WTC11 (cell line): Measurements from ENCODE around the gene FREY1. TPM values are rescaled to one million over a fixed set of nuclear protein-coding genes. Genes with fewer than 3 reads are reported as not detected.

Experiments used
- ATAC-seq: fragments of 200-7000 bp; cut with Tn5 transposase; 2 replicates; pipeline ENCODE4 v1.10.0; 2021; ENCODE audit warnings: mild to moderate bottlenecking, moderate library complexity
- CTCF ChIA-PET: fragments of 300-600 bp; sonication (Branson Sonifier 250); formaldehyde crosslinking; loops from one replicate; lab custom pipeline; 2021; ENCODE audit warnings: antibody characterized with exemption; lab: Charles Lee
- POLR2A ChIA-PET: fragments of 350-600 bp; sonication (Branson Sonifier 250); formaldehyde crosslinking; loops from one replicate; lab custom pipeline; 2021; ENCODE audit warnings: antibody characterized with exemption; lab: Charles Lee
- DNase-seq: peaks from one replicate; pipeline ENCODE4 v3.0.0; 2021; ENCODE audit warnings: low spot score
- H3K27ac Mint-ChIP-seq: 2 replicates; pipeline ENCODE4 v1.8.0; 2021; ENCODE audit warnings: mixed read lengths
- H3K27me3 Mint-ChIP-seq: 2 replicates; pipeline ENCODE4 v1.8.0; 2021; ENCODE audit warnings: low read depth, mild to moderate bottlenecking, moderate library complexity, mixed read lengths
- H3K36me3 Mint-ChIP-seq: 2 replicates; pipeline ENCODE4 v1.8.0; 2021; ENCODE audit warnings: mixed read lengths
- H3K4me1 Mint-ChIP-seq: 2 replicates; pipeline ENCODE4 v1.8.0; 2022; ENCODE audit warnings: mixed read lengths
- H3K4me3 Mint-ChIP-seq: 2 replicates; pipeline ENCODE4 v1.8.0; 2021; ENCODE audit warnings: mild to moderate bottlenecking, moderate library complexity, mixed read lengths
- H3K9me3 Mint-ChIP-seq: 2 replicates; pipeline ENCODE4 v1.8.0; 2021; ENCODE audit warnings: mixed read lengths
- ATF1 ChIP-seq: sonication (generic); formaldehyde crosslinking; IDR thresholded peaks from 2 replicates; pipeline ENCODE4 v1.8.1; 2023; ENCODE audit warnings: mild to moderate bottlenecking, moderate library complexity, missing genetic modification reagents
- CBFB ChIP-seq: sonication (generic); formaldehyde crosslinking; IDR thresholded peaks from 2 replicates; pipeline ENCODE4 v1.8.1; 2022; ENCODE audit warnings: mild to moderate bottlenecking, low read depth, missing genetic modification reagents
- CDX4 ChIP-seq: fragments of 250-450 bp; sonication (Bioruptor Pico); IDR thresholded peaks from 2 replicates; pipeline ENCODE4 v1.9.0; 2021; ENCODE audit warnings: moderate library complexity, mild to moderate bottlenecking, inconsistent platforms, borderline replicate concordance
- CREB1 ChIP-seq: sonication (generic); formaldehyde crosslinking; IDR thresholded peaks from 2 replicates; pipeline ENCODE4 v1.8.0; 2023; ENCODE audit warnings: mild to moderate bottlenecking, missing genetic modification reagents
- CTCF ChIP-seq: fragments of 200-600 bp; IDR thresholded peaks from 2 replicates; pipeline ENCODE4 v1.8.0; 2022; ENCODE audit warnings: antibody characterized with exemption
- E2F1 ChIP-seq: sonication (generic); formaldehyde crosslinking; IDR thresholded peaks from 2 replicates; pipeline ENCODE4 v1.8.0; 2022; ENCODE audit warnings: mild to moderate bottlenecking, missing genetic modification reagents
- E2F4 ChIP-seq: sonication (generic); formaldehyde crosslinking; IDR thresholded peaks from 2 replicates; pipeline ENCODE4 v1.8.1; 2022; ENCODE audit warnings: low read depth, mild to moderate bottlenecking, moderate library complexity, missing genetic modification reagents, borderline replicate concordance
- E2F5 ChIP-seq: sonication (generic); formaldehyde crosslinking; IDR thresholded peaks from 2 replicates; pipeline ENCODE4 v1.8.1; 2022; ENCODE audit warnings: mild to moderate bottlenecking, moderate library complexity, missing genetic modification reagents
- ESRRA ChIP-seq: sonication (generic); formaldehyde crosslinking; IDR thresholded peaks from 2 replicates; pipeline ENCODE4 v1.8.1; 2022; ENCODE audit warnings: mild to moderate bottlenecking, missing genetic modification reagents, borderline replicate concordance
- HMGA2 ChIP-seq: fragments of 250-450 bp; sonication (Bioruptor Pico); IDR thresholded peaks from 2 replicates; pipeline ENCODE4 v1.4.0; 2021; ENCODE audit warnings: mild to moderate bottlenecking, moderate library complexity
- MAX ChIP-seq: sonication (generic); formaldehyde crosslinking; IDR thresholded peaks from 2 replicates; pipeline ENCODE4 v1.8.0; 2022; ENCODE audit warnings: mild to moderate bottlenecking, missing genetic modification reagents
- MXD4 ChIP-seq: fragments of 250-450 bp; sonication (Bioruptor Pico); IDR thresholded peaks from 2 replicates; pipeline ENCODE4 v1.8.0; 2021; ENCODE audit warnings: mild to moderate bottlenecking, moderate library complexity, borderline replicate concordance
- NR1H2 ChIP-seq: sonication (generic); formaldehyde crosslinking; IDR thresholded peaks from 2 replicates; pipeline ENCODE4 v1.9.0; 2021; ENCODE audit warnings: mild to moderate bottlenecking, moderate library complexity, missing genetic modification reagents
- NR2C2 ChIP-seq: sonication (generic); formaldehyde crosslinking; IDR thresholded peaks from 2 replicates; pipeline ENCODE4 v1.8.0; 2022; ENCODE audit warnings: mild to moderate bottlenecking, missing genetic modification reagents
- RORB ChIP-seq: fragments of 250-450 bp; sonication (Bioruptor Pico); IDR thresholded peaks from 2 replicates; pipeline ENCODE4 v1.9.0; 2021; ENCODE audit warnings: mild to moderate bottlenecking
- SMAD4 ChIP-seq: sonication (generic); formaldehyde crosslinking; IDR thresholded peaks from 2 replicates; pipeline ENCODE4 v1.8.0; 2022; ENCODE audit warnings: mild to moderate bottlenecking, missing genetic modification reagents
- SOX15 ChIP-seq: fragments of 250-450 bp; sonication (Bioruptor Pico); IDR thresholded peaks from 2 replicates; pipeline ENCODE4 v1.9.0; 2021; ENCODE audit warnings: mild to moderate bottlenecking
- TP53 ChIP-seq: sonication (generic); formaldehyde crosslinking; IDR thresholded peaks from 2 replicates; pipeline ENCODE4 v1.8.1; 2023; ENCODE audit warnings: mild to moderate bottlenecking, missing genetic modification reagents
- USF2 ChIP-seq: sonication (generic); formaldehyde crosslinking; IDR thresholded peaks from 2 replicates; pipeline ENCODE4 v1.8.1; 2023; ENCODE audit warnings: mild to moderate bottlenecking, missing genetic modification reagents, moderate library complexity
- ZBTB43 ChIP-seq: sonication (generic); formaldehyde crosslinking; IDR thresholded peaks from 2 replicates; pipeline ENCODE4 v1.8.1; 2023; ENCODE audit warnings: mild to moderate bottlenecking, missing genetic modification reagents
- ZMAT4 ChIP-seq: fragments of 250-450 bp; sonication (Bioruptor Pico); IDR thresholded peaks from 2 replicates; pipeline ENCODE4 v1.9.0; 2021; ENCODE audit warnings: mild to moderate bottlenecking
- ZNF219 ChIP-seq: sonication (generic); formaldehyde crosslinking; IDR thresholded peaks from 2 replicates; pipeline ENCODE4 v1.8.0; 2023; ENCODE audit warnings: missing genetic modification reagents, mild to moderate bottlenecking, borderline replicate concordance
- ZNF232 ChIP-seq: sonication (generic); formaldehyde crosslinking; IDR thresholded peaks from 2 replicates; pipeline ENCODE4 v1.8.0; 2022; ENCODE audit warnings: mild to moderate bottlenecking, missing genetic modification reagents
- ZNF263 ChIP-seq: sonication (generic); formaldehyde crosslinking; IDR thresholded peaks from 2 replicates; pipeline ENCODE4 v1.8.1; 2022; ENCODE audit warnings: low read depth, mild to moderate bottlenecking, moderate library complexity, missing genetic modification reagents
- ZNF281 ChIP-seq: sonication (generic); formaldehyde crosslinking; IDR thresholded peaks from 2 replicates; pipeline ENCODE4 v1.8.0; 2023; ENCODE audit warnings: mild to moderate bottlenecking, missing genetic modification reagents
- ZNF396 ChIP-seq: fragments of 250-450 bp; sonication (Bioruptor Pico); IDR thresholded peaks from 2 replicates; pipeline ENCODE4 v1.8.0; 2021; ENCODE audit warnings: mild to moderate bottlenecking, moderate library complexity, borderline replicate concordance
- ZNF423 ChIP-seq: fragments of 250-450 bp; sonication (Bioruptor Pico); IDR thresholded peaks from 2 replicates; pipeline ENCODE4 v2.1.2; 2022; ENCODE audit warnings: mild to moderate bottlenecking, moderate library complexity
- total RNA-seq: library from RNA; stranded (reverse); gene quantifications from 3 replicates; pipeline ENCODE4 v1.2.3, GENCODE V29; 2021

The FREY1 gene
- total RNA-seq, 1 experiment from 2014 or later = 2.1 TPM

- H3K36me3 Mint-ChIP-seq = peaks cover 17% of the 10 kb centered on the region
- no peaks in the 10 kb centered on the region for H3K9me3 Mint-ChIP-seq
- H3K4me1 Mint-ChIP-seq = peaks cover 10% of the 10 kb centered on the region
- DNase-seq = no peak
- no peak overlapping the region for H3K4me3 Mint-ChIP-seq
- H3K27ac Mint-ChIP-seq = peak overlapping the region; percentile 19; the same call in 1 of the 2 replicates
- no peaks in the 10 kb centered on the region for H3K27me3 Mint-ChIP-seq
- TF ChIP-seq SOX15 (no peak), E2F4 (no peak), ZNF423 (CRISPR knock-in tag) (no peak), ZNF281 (CRISPR knock-in tag) (no peak), CDX4 (no peak), CTCF (no peak), ZNF232 (no peak), ESRRA (no peak), MAX (no peak), CBFB (no peak), CREB1 (CRISPR knock-in tag) (no peak), MXD4 (CRISPR knock-in tag) (no peak), SMAD4 (CRISPR knock-in tag) (no peak), ZMAT4 (no peak), ZBTB43 (no peak), ATF1 (CRISPR knock-in tag) (no peak), TP53 (CRISPR knock-in tag) (no peak), NR1H2 (no peak)
- ATAC-seq = no peak
- CTCF ChIA-PET = interaction anchor here (0.6 to 2.8 kb wide), 5 partner anchors 23 to 735 kb away, joined by 3 to 11 read pairs (median 4); no protein-coding TSS in a partner anchor
- POLR2A ChIA-PET = no interaction called here
Observed at GRCh38 chr11:45942381-45942780, 35.3 kb upstream of the FREY1 start.

GRCh38 chr11:45941285-45941684, 34.2 kb upstream of the FREY1 start:
- H3K4me1 Mint-ChIP-seq = peaks cover 10% of the 10 kb centered on the region
- H3K27me3 Mint-ChIP-seq = no peaks in the 10 kb centered on the region
- H3K9me3 Mint-ChIP-seq = no peaks in the 10 kb centered on the region
- DNase-seq (no peak), ATAC-seq (no peak)
- H3K27ac Mint-ChIP-seq = no peak overlapping the region
- CTCF ChIA-PET = interaction anchor here (2.8 kb wide), 1 partner anchor 24 kb away, joined by 11 read pairs; no protein-coding TSS in a partner anchor
- H3K4me3 Mint-ChIP-seq = no peak overlapping the region
- H3K36me3 Mint-ChIP-seq = peaks cover 22% of the 10 kb centered on the region
- POLR2A ChIA-PET = no interaction called here
- TF ChIP-seq E2F5 (CRISPR knock-in tag) = no peak
- no peak for TF ChIP-seq ESRRA
- no peak for TF ChIP-seq SMAD4 (CRISPR knock-in tag)
- no peak for TF ChIP-seq MXD4 (CRISPR knock-in tag)
- no peak for TF ChIP-seq USF2
- no peak for TF ChIP-seq HMGA2 (CRISPR knock-in tag)
- TF ChIP-seq NR2C2 (CRISPR knock-in tag) = no peak
- TF ChIP-seq ZNF219 (CRISPR knock-in tag) = no peak
- TF ChIP-seq ZNF396 (CRISPR knock-in tag) = no peak
- no peak for TF ChIP-seq E2F1
- no peak for TF ChIP-seq ZNF263 (CRISPR knock-in tag)
- TF ChIP-seq RORB = no peak
